Measurements from ENCODE around the gene ATP2A3.

The ATP2A3 gene

DNA sequence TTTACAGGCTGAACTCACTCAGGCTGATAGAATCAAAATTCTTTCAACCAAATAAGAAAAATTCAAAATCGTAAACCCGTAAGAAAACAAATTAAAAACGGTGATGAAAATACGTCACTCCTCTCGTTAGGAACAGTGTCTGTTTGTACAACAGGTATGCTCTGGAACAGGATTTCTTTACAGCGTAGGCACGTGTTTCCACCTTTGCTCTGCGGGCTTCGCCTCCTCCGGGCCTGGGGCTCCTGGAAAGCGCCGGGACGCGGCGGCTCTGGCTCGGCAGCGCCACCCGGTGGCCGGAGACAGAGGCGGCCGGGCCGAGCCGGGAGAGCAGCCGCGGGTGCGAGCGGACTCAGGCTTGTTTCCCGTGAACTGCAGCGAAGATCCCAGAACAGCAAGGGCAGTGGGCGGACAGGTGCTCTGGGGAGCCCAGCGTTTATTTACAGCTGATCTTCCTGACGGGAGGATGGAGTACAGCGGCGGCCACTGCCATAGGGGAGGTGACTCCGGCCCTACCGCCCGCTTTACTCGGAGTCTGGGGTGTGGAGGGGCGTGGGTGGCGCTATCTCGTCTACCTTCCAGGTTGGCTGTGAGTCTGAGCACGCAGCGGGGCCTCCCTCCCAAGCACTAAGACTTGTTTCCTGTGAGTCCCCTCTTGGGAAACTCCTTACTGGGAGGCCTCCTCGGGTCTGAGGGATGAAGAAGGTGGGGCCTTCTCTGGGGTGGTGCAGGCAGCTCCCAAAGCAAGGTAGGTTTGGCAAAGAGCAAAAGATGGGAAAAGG lies 40.5 kb upstream of the ATP2A3 start:
- peak overlapping the region; percentile 75 for H3K27ac ChIP-seq (replicated peaks)
- DNase-seq (ENCODE audit: low read depth in 1 of 2, low spot score in 1 of 2) = peak in 1 of 2 experiments; percentile 47

DNA sequence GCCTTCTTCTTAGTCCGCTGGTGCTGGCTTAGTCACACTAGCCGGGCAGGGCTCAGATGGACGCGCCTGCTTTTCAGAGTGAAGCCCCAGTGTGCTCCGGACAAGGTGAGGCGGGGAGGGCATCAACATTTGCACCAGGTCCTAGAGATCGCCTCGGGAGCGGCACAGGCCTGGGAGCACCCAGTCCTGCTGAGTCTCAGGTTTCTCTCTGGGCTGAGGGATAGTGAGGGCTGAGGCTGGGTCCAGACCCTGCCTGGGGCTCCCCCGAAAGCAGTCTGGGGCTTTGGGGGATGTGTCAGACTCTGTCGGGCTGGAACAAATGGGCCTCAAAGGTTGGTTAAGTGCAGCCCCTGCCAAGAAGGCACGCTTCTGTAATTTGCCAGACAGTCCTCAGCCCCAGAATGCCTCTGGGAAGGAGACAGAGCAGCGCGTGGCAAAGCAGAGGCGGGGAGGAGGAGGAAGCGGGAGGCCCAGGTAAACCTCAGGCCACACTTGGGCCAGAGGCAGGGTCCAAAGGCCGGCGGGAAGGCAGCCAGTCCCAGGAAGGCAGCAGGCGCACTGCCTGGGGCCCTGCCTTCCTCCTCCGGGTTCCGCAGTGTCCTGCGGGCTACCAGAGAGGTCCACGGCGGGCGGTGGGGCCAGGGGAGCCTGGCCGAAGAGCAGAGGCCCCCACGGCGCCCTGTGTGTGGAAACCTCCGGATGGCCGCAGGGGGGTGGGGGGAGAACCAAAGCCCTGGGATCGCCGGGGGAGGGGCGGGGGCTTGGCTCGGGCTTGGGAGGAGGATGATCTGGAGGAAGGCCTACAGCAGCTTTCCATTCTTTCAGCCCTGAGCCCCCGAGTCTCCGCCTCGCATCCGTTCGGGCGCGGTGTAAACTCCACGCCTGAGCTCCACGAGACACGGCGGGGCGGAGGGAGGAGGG lies 39.5 kb upstream of the ATP2A3 start:
- no peak overlapping the region for H3K4me3 ChIP-seq (replicated peaks; ENCODE audit: insufficient read depth, low read length)

More for the DNA sequence above, 40.5 kb upstream of the ATP2A3 start:
- Histone ChIP-seq H3K4me3 (replicated peaks; ENCODE audit: insufficient read depth, low read length) (no peak overlapping the region), H3K27me3 (ENCODE audit: insufficient read depth, poor library complexity, severe bottlenecking) (no peaks in the 10 kb centered on the region)
- TF ChIP-seq, protein P1, sequence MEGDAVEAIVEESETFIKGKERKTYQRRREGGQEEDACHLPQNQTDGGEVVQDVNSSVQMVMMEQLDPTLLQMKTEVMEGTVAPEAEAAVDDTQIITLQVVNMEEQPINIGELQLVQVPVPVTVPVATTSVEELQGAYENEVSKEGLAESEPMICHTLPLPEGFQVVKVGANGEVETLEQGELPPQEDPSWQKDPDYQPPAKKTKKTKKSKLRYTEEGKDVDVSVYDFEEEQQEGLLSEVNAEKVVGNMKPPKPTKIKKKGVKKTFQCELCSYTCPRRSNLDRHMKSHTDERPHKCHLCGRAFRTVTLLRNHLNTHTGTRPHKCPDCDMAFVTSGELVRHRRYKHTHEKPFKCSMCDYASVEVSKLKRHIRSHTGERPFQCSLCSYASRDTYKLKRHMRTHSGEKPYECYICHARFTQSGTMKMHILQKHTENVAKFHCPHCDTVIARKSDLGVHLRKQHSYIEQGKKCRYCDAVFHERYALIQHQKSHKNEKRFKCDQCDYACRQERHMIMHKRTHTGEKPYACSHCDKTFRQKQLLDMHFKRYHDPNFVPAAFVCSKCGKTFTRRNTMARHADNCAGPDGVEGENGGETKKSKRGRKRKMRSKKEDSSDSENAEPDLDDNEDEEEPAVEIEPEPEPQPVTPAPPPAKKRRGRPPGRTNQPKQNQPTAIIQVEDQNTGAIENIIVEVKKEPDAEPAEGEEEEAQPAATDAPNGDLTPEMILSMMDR (IDR thresholded peaks at IDR 0.05; ENCODE audit: insufficient read depth, low read length) = peak; percentile 49
- TF ChIP-seq, protein P2, sequence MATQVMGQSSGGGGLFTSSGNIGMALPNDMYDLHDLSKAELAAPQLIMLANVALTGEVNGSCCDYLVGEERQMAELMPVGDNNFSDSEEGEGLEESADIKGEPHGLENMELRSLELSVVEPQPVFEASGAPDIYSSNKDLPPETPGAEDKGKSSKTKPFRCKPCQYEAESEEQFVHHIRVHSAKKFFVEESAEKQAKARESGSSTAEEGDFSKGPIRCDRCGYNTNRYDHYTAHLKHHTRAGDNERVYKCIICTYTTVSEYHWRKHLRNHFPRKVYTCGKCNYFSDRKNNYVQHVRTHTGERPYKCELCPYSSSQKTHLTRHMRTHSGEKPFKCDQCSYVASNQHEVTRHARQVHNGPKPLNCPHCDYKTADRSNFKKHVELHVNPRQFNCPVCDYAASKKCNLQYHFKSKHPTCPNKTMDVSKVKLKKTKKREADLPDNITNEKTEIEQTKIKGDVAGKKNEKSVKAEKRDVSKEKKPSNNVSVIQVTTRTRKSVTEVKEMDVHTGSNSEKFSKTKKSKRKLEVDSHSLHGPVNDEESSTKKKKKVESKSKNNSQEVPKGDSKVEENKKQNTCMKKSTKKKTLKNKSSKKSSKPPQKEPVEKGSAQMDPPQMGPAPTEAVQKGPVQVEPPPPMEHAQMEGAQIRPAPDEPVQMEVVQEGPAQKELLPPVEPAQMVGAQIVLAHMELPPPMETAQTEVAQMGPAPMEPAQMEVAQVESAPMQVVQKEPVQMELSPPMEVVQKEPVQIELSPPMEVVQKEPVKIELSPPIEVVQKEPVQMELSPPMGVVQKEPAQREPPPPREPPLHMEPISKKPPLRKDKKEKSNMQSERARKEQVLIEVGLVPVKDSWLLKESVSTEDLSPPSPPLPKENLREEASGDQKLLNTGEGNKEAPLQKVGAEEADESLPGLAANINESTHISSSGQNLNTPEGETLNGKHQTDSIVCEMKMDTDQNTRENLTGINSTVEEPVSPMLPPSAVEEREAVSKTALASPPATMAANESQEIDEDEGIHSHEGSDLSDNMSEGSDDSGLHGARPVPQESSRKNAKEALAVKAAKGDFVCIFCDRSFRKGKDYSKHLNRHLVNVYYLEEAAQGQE (IDR thresholded peaks at IDR 0.05; ENCODE audit: insufficient replicate concordance, low read depth) = no peak

DNA sequence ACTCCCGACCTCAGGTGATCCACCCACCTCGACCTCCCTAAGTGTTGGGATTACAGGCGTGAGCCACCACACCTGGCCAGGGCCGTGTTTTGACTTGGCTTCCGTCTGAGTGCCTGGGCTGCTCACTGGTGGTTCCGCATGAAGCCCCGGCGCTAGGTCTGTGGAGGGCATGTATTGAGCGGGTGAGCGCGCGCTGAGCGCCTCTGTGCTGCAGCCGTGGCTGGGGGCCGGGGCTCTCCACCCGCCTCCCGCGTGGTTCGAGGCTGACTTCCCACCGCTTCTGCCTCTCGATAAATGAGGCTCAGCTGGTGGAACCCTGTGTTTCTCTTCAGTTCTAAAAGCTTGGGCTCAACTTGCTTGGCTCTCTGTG lies 38.9 kb upstream of the ATP2A3 start:
- peak overlapping the region; percentile 75 for H3K27ac ChIP-seq (replicated peaks)
- DNase-seq (ENCODE audit: low read depth in 1 of 2, low spot score in 1 of 2) = no peak
- TF ChIP-seq, protein P2 (IDR thresholded peaks at IDR 0.05; ENCODE audit: insufficient replicate concordance, low read depth) = no peak
- TF ChIP-seq POLR2AphosphoS5 (IDR thresholded peaks at IDR 0.05; ENCODE audit: low read depth) (no peak), SPI1 (IDR thresholded peaks at IDR 0.05; ENCODE audit: borderline replicate concordance, low read depth) (no peak), GABPA (IDR thresholded peaks at IDR 0.05; ENCODE audit: low read depth) (no peak)
- TF ChIP-seq, protein P1 (IDR thresholded peaks at IDR 0.05; ENCODE audit: insufficient read depth, low read length) = no peak
- no peak overlapping the region for H3K4me3 ChIP-seq (replicated peaks; ENCODE audit: insufficient read depth, low read length)
- no peaks in the 10 kb centered on the region for H3K27me3 ChIP-seq (ENCODE audit: insufficient read depth, poor library complexity, severe bottlenecking)

More for the DNA sequence above, 39.5 kb upstream of the ATP2A3 start:
- TF ChIP-seq, protein P2 (IDR thresholded peaks at IDR 0.05; ENCODE audit: insufficient replicate concordance, low read depth) = no peak
- TF ChIP-seq POLR2AphosphoS5 (IDR thresholded peaks at IDR 0.05; ENCODE audit: low read depth) (no peak; the same call in 1 of the 2 replicates), GABPA (IDR thresholded peaks at IDR 0.05; ENCODE audit: low read depth) (no peak), SPI1 (IDR thresholded peaks at IDR 0.05; ENCODE audit: borderline replicate concordance, low read depth) (no peak)
- TF ChIP-seq, protein P1 (IDR thresholded peaks at IDR 0.05; ENCODE audit: insufficient read depth, low read length) = no peak
- Histone ChIP-seq H3K27ac (replicated peaks) (peak overlapping the region; percentile 75), H3K27me3 (ENCODE audit: insufficient read depth, poor library complexity, severe bottlenecking) (no peaks in the 10 kb centered on the region)
- peak; percentile 28 to 50 for DNase-seq (ENCODE audit: low read depth in 1 of 2, low spot score in 1 of 2)

All from HL-60 (cell line).